Activated CD4-positive, alpha-beta T cell treated with anti-CD3 and anti-CD28 coated beads, Interleukin-2, amount 10 ng/mL, durations not matched to agents 7 days and 5 days (primary cell): ENCODE results near the gene FRMPD1. TPM values are rescaled to one million over a fixed set of nuclear protein-coding genes. Genes with fewer than 3 reads are reported as not detected.
A peak's percentile ranks its signal among the peaks of the same experiment; 100 is the strongest.
"Not testable (repeated sequence)": the region's sequence is repeated elsewhere in the genome, so short reads cannot be mapped to it uniquely, and the experiment has no call there.

Experiments used
- CTCF ChIA-PET: fragments of 350-600 bp; sonication (Branson Sonifier 250); formaldehyde crosslinking; loops from one replicate; lab custom pipeline; 2021; ENCODE audit warnings: antibody characterized with exemption; lab: Charles Lee
- POLR2A ChIA-PET: fragments of 350-600 bp; sonication (Branson Sonifier 250); formaldehyde crosslinking; loops from one replicate; lab custom pipeline; 2021; ENCODE audit warnings: antibody characterized with exemption; lab: Charles Lee
- DNase-seq: peaks from one replicate; pipeline ENCODE4 v3.0.0-alpha.2; 2020
- H3K27ac Mint-ChIP-seq: one replicate; pipeline ENCODE4 v1.8.0; 2021; ENCODE audit warnings: mild to moderate bottlenecking, moderate library complexity, mixed read lengths
- H3K27me3 Mint-ChIP-seq: one replicate; pipeline ENCODE4 v1.8.0; 2021; ENCODE audit warnings: mixed read lengths
- H3K36me3 Mint-ChIP-seq: one replicate; pipeline ENCODE4 v1.8.0; 2021; ENCODE audit warnings: low read depth, mixed read lengths
- H3K4me1 Mint-ChIP-seq: one replicate; pipeline ENCODE4 v1.8.0; 2021; ENCODE audit warnings: mixed read lengths
- H3K4me3 Mint-ChIP-seq: one replicate; pipeline ENCODE4 v1.8.0; 2021; ENCODE audit warnings: mild to moderate bottlenecking, moderate library complexity, mixed read lengths
- H3K9me3 Mint-ChIP-seq: one replicate; pipeline ENCODE4 v1.8.0; 2021; ENCODE audit warnings: mixed read lengths
- total RNA-seq, 2 experiments: library from RNA; stranded (reverse); gene quantifications; one replicate each; pipeline ENCODE4 v1.2.3, GENCODE V29; 2021

The FRMPD1 gene
- total RNA-seq, 2 experiments from 2014 or later, result not detected

DNA sequence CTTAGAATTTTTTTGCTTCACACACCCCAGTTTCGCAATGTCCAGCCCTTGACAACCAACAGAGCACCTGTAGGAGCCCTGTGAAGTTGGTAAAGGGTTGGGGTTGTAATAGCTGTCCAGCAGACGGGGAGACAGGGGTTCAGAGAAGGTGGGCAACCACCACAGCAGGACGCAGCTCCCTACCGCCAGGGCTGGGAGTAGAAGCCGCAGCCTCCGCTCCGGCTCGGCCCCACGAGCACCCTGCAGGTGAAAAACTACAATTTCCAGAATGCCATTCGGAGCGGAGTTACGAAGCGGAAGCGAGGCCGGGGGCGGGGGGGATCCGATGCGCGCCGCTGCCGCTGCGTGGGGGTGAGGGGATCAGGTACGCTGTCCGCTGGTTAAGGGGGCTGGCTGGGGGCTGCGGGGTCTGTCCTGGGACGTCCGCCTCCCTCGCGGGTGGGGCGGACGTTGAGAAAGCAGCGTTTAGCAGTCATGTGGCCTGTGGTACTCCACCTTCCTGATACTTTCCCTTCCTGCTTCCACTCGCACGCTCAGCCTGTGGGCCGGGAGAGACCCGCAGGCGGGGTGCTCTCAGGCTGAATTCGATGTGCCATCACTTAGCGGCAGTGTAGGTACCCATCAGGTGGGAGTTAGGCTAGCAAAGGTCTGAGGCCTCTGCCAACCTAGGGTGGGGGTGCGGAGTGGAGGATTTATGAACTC is 102.9 kb downstream of the FRMPD1 start, which contains the start of gene TRMT10B:
Gene TRMT10B, plus strand, starts transcription at position 317 of the 702 bp plus-strand sequence. CDS start 8,127 bp downstream, outside the sequence.
- H3K27ac Mint-ChIP-seq, result peak within 1 kb of the TSS; percentile 94
- H3K36me3 Mint-ChIP-seq, result peaks cover 9% of the 10 kb centered on the region
- no peaks in the 10 kb centered on the region for H3K9me3 Mint-ChIP-seq
- H3K4me3 Mint-ChIP-seq, result peak within 1 kb of the TSS; percentile 96
- no peaks in the 10 kb centered on the region for H3K27me3 Mint-ChIP-seq
- ChIA-PET POLR2A (no interaction called here), CTCF (no interaction called here)
- peaks cover 29% of the 10 kb centered on the region for H3K4me1 Mint-ChIP-seq
- DNase-seq, result peak; percentile 77

DNA sequence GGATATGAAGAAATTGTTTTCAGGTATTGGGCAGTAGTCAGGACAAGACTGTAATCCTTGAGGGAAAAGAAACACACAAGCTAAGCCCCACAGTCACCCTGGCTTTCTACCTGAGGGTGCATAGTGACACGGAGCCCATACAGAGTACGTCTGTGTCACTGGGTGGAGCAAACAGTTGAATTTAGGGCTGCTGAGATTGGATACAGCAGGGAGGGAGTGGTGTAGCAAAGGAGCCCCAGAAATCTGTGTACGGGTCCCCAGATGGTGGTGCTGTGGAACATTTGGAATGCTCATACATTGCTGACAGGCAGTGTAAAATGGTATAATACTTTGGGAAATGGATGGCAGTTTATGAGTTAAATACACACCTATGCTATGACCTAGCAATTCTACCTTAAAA is 108.0 kb downstream of the FRMPD1 start:
- no peak for DNase-seq

DNA sequence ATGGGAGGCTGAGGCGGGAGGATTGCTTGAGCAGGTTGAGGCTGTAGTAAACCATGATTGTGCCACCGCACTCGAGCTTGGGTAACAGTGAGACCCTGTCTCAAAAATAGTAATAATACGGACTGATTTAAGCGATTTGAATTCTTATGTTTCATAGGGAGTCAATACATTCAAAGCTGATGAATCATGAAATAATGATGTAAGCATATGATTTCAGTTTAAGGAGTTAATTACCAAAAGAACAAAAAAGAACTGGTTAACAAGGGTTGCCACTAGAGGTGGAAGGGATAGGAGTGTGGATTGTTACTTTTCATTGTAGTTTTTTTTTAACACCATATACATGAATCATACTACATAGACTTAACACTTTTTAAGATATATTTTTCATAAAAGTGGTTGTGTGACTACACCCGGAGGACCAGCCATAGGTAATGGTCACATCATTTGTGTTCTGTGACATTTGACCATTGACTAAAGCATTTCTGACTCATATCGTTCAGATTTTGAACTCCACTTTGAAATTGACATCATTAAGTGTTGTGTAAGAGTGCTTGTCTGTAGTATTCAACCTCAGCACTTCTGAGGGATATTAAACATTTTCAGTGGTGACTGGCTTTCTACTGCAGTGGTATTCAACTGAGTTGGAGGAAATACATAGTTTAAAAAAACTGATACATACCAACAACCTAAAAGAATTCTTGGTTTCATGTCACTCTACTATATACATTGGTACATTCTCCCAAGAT is 109.8 kb downstream of the FRMPD1 start:
- Mint-ChIP-seq H3K4me3 (no peak overlapping the region), H3K36me3 (peaks cover 25% of the 10 kb centered on the region), H3K27ac (no peak overlapping the region), H3K9me3 (no peaks in the 10 kb centered on the region), H3K4me1 (peaks cover 5% of the 10 kb centered on the region), H3K27me3 (no peaks in the 10 kb centered on the region)
- ChIA-PET POLR2A (no interaction called here), CTCF (interaction anchor here (0.7 kb wide), 1 partner anchor 548 kb away, joined by 3 read pairs; no protein-coding TSS in a partner anchor)
- no peak for DNase-seq

More for the DNA sequence above, 108.0 kb downstream of the FRMPD1 start:
- H3K27me3 Mint-ChIP-seq, result no peaks in the 10 kb centered on the region
- ChIA-PET CTCF (interaction anchor here (1.0 kb wide), 1 partner anchor 10 kb away, joined by 3 read pairs; no protein-coding TSS in a partner anchor), POLR2A (no interaction called here)
- H3K9me3 Mint-ChIP-seq, result no peaks in the 10 kb centered on the region
- peaks cover 12% of the 10 kb centered on the region for H3K36me3 Mint-ChIP-seq
- H3K4me1 Mint-ChIP-seq, result peaks cover 20% of the 10 kb centered on the region
- H3K27ac Mint-ChIP-seq, result no peak overlapping the region
- no peak overlapping the region for H3K4me3 Mint-ChIP-seq

DNA sequence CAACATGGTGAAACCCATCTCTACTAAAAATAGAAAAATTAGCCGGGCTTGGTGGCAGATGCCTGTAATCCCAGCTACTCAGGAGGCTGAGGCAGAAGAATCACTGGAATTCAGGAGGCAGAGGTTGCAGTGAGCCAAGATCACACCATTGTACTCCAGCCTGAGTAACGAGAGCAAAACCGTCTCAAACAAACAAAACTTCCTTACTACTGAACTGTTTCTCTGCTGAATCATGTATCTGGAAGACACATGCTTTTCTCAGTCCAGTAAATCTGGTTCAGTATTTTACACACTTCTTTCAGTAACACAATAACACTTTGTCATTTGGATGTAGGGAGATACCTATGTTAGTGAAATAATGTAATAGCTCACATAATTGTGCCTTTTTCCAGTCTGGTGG is 110.8 kb downstream of the FRMPD1 start:
- ChIA-PET POLR2A (no interaction called here), CTCF (no interaction called here)
- DNase-seq, result no peak
- Mint-ChIP-seq H3K4me1 (no peaks in the 10 kb centered on the region), H3K9me3 (no peaks in the 10 kb centered on the region), H3K27ac (no peak overlapping the region), H3K36me3 (peaks cover 32% of the 10 kb centered on the region), H3K27me3 (no peaks in the 10 kb centered on the region), H3K4me3 (no peak overlapping the region)

DNA sequence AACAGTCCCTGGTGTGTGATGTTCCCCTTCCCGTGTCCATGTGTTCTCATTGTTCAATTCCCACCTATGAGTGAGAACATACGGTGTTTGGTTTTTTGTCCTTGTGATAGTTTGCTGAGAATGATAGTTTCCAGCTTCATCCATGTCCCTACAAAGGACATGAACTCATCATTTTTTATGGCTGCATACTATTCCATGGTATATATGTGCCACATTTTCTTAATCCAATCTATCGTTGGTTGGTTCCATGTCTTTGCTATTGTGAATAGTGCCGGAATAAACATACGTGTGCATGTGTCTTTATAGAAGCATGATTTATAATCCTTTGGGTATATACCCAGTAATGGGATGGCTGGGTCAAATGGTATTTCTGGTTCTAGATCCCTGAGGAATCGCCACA is 114.5 kb downstream of the FRMPD1 start:
- H3K27ac Mint-ChIP-seq, H3K4me1 Mint-ChIP-seq, H3K4me3 Mint-ChIP-seq, H3K27me3 Mint-ChIP-seq, POLR2A ChIA-PET, H3K9me3 Mint-ChIP-seq, CTCF ChIA-PET, DNase-seq: not testable (repeated sequence)
- peaks cover 42% of the 10 kb centered on the region for H3K36me3 Mint-ChIP-seq

DNA sequence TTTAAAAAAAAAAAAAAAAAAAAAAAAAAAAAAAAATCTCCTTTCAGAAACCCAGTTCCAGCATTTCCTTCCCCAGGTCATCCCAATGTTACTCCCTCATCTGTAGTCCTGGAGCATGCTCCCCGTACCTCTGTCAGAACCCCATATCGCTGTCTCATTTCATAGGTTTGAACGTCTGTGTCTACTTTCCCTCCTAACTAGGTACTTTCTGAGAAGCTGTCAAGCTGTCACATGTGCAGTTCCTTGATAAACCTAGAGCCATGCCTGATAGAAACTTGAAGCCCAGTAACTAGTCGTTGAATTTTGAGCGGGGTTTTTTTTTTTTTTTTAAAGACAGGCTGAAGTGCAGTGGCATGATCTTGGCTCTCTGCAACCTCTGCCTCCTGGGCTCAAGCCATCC is 118.6 kb downstream of the FRMPD1 start:
- no peaks in the 10 kb centered on the region for H3K9me3 Mint-ChIP-seq
- POLR2A ChIA-PET, result no interaction called here
- H3K36me3 Mint-ChIP-seq, result peaks cover 52% of the 10 kb centered on the region
- CTCF ChIA-PET, result interaction anchor here (0.9 to 3.4 kb wide), 2 partner anchors 10 to 11 kb away, joined by 3 to 8 read pairs; no protein-coding TSS in a partner anchor
- no peak overlapping the region for H3K4me3 Mint-ChIP-seq
- H3K27me3 Mint-ChIP-seq, result no peaks in the 10 kb centered on the region
- H3K27ac Mint-ChIP-seq, result no peak overlapping the region
- no peaks in the 10 kb centered on the region for H3K4me1 Mint-ChIP-seq
- DNase-seq, result no peak

DNA sequence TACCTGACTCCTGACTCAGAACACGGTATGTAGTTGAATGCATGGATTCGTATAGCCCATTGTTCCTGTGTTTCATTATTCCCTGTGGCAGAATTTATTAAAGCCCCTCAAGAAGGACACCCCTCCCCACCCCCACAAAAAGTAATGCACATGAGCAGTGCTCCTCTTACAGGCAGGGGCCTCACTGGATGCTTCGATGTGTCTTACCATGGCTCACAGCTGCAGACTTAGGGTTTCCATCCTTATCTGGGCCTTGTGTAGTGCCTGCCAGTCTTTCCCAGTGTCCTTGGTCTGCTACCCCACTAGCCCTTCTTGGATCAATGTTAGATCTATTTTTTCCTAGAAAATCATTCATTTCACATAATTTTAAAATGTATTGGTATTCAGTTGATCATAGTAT is 119.2 kb downstream of the FRMPD1 start:
- Mint-ChIP-seq H3K4me1 (no peaks in the 10 kb centered on the region), H3K27me3 (no peaks in the 10 kb centered on the region), H3K4me3 (no peak overlapping the region), H3K9me3 (no peaks in the 10 kb centered on the region), H3K36me3 (peaks cover 52% of the 10 kb centered on the region), H3K27ac (no peak overlapping the region)
- no peak for DNase-seq
- POLR2A ChIA-PET, result no interaction called here
- CTCF ChIA-PET, result interaction anchor here (3.4 kb wide), 1 partner anchor 9 kb away, joined by 8 read pairs; no protein-coding TSS in a partner anchor

DNA sequence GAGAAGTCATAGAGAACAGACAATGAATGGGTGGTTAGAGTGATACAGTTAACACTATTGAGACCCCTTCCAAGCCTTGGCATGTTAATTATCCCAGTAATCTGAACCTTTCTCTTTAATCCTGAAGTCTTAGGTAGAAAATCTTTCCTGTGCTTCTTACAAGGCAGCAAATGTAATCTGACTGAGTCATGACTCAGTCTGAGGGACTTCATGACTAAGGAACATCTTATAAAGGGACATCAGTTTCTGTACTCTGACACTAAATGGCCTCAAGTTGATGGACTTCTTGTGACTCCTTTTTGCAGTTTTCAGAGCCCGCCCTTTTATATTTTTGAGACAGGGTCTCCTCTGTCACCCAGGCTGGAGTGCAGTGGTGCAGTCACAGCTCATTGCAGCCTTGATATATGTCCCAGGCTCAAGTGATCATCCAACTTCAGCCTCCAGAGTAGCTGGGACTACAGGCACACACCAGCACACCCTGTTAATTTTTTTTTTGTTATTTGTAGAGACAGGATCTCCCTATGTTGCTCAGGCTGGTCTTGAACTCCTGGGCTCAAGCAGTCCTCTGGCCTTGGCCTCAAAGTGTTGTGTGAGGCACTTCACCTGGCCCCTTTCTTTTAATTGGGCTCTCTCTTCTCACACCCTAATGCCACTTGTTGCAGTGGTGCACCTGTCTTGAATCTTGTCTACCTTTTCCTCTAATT is 124.6 kb downstream of the FRMPD1 start:
- peaks cover 61% of the 10 kb centered on the region for H3K36me3 Mint-ChIP-seq
- no peak overlapping the region for H3K4me3 Mint-ChIP-seq
- peaks cover 2% of the 10 kb centered on the region for H3K4me1 Mint-ChIP-seq
- H3K9me3 Mint-ChIP-seq, result no peaks in the 10 kb centered on the region
- H3K27me3 Mint-ChIP-seq, result no peaks in the 10 kb centered on the region
- POLR2A ChIA-PET, result no interaction called here
- peak overlapping the region; percentile 50 for H3K27ac Mint-ChIP-seq
- DNase-seq, result no peak
- CTCF ChIA-PET, result interaction anchor here (0.6 to 0.7 kb wide), 2 partner anchors 13 to 17 kb away, joined by 3 read pairs; no protein-coding TSS in a partner anchor

DNA sequence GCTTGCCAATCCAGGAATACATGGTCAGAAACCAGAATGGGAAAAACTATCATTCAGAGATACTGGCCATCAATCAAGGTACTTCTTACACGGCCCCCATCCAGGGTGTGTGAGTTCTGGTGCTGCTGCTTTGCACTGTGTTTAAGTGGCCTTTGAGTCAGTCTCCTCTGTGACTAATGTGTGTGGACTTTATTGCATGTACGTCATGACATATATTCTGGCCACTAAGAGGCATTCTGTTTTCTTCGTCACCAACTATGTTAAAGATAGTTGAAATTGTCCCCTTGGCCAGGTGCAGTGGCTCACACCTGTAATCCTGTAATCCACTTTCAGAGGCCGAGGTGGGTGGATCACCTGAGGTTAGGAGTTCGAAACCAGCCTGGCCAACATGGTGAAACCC is 125.6 kb downstream of the FRMPD1 start:
- ChIA-PET POLR2A (no interaction called here), CTCF (no interaction called here)

DNA sequence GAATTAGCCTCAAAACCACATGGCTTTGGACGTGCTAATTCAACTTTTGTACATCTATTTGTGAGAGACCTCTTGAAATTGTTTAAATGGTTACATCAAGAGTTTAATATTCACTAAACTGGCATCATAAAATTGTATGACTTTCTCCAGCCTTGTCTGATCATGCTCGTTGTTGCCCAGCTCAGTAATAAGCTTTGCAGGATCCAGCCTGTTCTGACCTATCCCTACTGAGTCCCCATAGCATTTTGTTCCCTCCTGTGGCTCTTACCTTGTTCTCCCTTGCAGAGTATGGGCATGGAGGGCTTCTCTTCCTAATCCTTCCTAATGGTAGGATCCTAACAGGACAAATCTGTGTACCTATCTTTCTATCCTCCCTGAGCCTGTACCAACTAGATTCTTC is 127.8 kb downstream of the FRMPD1 start:
- no peak for DNase-seq
- Mint-ChIP-seq H3K27ac (no peak overlapping the region), H3K4me1 (peaks cover 27% of the 10 kb centered on the region), H3K36me3 (peaks cover 72% of the 10 kb centered on the region), H3K9me3 (no peaks in the 10 kb centered on the region), H3K4me3 (no peak overlapping the region), H3K27me3 (no peaks in the 10 kb centered on the region)
- ChIA-PET CTCF (interaction anchor here (2.1 kb wide), 1 partner anchor 10 kb away, joined by 8 read pairs; no protein-coding TSS in a partner anchor), POLR2A (no interaction called here)

More for the DNA sequence above, 125.6 kb downstream of the FRMPD1 start:
- no peak overlapping the region for H3K4me3 Mint-ChIP-seq
- H3K9me3 Mint-ChIP-seq, result no peaks in the 10 kb centered on the region
- H3K27ac Mint-ChIP-seq, result no peak overlapping the region
- H3K36me3 Mint-ChIP-seq, result peaks cover 63% of the 10 kb centered on the region
- H3K4me1 Mint-ChIP-seq, result peaks cover 7% of the 10 kb centered on the region
- DNase-seq, result no peak
- H3K27me3 Mint-ChIP-seq, result no peaks in the 10 kb centered on the region

DNA sequence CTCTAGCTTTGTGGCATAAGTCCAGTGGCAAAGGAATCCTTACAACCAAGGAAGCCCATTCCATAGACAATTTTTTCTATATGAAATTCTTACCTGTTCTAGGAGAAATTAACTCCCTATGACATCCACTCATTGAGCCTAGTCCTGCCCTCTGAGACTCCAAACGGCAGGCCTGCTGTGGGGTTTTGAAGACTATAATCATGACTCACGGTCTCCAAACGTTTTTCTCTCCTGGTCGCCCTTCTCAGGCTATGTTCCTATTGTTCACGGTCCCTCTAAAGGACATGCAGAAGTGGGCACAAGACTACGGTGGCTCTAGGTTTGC is 133.5 kb downstream of the FRMPD1 start:
- H3K4me3 Mint-ChIP-seq, result peak overlapping the region; percentile 98
- H3K4me1 Mint-ChIP-seq, result peaks cover 43% of the 10 kb centered on the region
- no peaks in the 10 kb centered on the region for H3K27me3 Mint-ChIP-seq
- H3K36me3 Mint-ChIP-seq, result peaks cover 45% of the 10 kb centered on the region
- ChIA-PET POLR2A (interaction anchor here (0.6 to 1.6 kb wide), 2 partner anchors 17 to 426 kb away, joined by 3 to 7 read pairs; partner anchors contain the start of gene DCAF10), CTCF (interaction anchor here (1.2 to 1.7 kb wide), 3 partner anchors 10 to 13 kb away, joined by 3 to 6 read pairs (median 4); no protein-coding TSS in a partner anchor)
- H3K27ac Mint-ChIP-seq, result peak overlapping the region; percentile 99
- no peak for DNase-seq
- H3K9me3 Mint-ChIP-seq, result no peaks in the 10 kb centered on the region
